GM19035 (cell line): ENCODE data around the gene DYDC2.
"Not testable (repeated sequence)": the region's sequence is repeated elsewhere in the genome, so short reads cannot be mapped to it uniquely, and the experiment has no call there.

ENCODE experiments used
- ATAC-seq: cut with Tn5 transposase; IDR thresholded peaks from one replicate; pipeline ENCODE4 v1.9.1; 2021; ENCODE audit not compliant: unreplicated experiment

The DYDC2 gene

GRCh38 chr10:80411681-80412220 lies 55.2 kb downstream of the DYDC2 start:
- no peak for ATAC-seq

- ATAC-seq: no peak
Measured at GRCh38 chr10:80412486-80412885, 55.9 kb downstream of the DYDC2 start.

DNA sequence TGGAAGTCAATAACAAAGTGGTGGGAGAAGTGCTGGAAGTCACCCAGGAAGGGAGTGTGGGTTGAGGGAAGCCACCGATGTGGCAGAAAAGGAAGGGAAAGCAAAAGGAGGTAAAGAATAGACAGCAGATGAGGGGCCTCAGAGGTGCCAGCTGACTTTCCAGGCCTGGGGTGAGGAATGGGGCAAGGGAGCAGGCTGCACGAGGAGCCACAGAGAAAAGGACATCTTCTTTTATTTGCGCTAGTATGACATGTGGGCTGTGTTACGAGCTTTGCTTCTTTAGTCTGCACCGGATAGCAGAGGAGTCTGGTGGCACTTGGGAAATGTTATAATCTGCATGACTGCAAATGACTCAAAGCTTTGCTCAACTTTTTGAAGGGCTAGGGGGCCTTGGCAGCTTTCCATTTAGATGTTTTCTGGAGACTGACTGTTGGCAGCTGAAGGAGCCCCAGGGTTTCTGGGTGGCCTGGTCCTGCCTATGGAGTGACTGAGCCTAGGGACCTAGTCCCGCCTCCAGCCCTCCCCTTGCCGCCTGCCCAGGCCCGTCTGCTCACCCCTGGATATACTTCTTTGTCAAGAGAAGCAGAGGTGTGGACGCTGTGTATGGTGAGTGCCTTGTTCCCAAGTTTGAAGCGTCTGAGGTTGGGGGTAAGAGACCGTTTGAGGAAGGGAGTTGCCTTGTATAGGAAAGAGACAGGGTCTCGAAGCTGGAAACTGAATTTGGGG lies 56.9 kb downstream of the DYDC2 start:
- no peak for ATAC-seq

DNA sequence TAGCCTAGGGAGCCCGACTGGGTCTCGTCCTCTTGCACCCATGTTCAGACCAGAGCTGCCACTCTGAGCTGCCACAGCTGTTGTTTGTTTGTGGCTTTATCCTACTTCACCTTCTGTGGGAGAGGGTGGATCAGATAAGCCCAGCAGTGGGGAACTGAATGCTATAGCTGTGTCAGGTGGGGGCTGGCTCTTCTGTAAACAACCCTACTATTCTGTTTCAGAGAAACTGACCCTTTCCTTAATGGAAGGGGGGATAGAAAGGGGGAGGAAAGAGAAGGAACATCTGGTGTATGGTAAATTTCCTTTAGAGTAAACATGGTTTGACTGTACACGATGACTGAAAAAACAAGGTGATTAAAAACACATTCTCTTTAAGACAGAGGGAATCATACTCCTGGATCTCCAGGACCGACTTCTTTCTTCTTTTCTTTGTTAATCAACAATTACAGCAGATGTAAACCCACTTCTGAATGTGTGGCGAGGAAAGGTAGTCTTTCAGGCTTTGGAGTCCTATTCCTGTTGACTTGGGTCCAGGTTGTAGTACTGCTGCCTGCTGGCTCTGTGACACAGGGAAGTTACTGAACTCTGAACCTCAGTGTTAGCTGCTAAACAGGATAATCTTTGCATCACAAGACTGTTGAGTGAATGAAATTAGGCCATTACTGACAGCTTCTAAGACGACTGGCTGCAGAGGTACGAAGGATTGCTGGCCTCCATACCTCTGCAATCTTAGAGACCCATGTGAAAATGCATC lies 57.7 kb downstream of the DYDC2 start:
- no peak for ATAC-seq

DNA sequence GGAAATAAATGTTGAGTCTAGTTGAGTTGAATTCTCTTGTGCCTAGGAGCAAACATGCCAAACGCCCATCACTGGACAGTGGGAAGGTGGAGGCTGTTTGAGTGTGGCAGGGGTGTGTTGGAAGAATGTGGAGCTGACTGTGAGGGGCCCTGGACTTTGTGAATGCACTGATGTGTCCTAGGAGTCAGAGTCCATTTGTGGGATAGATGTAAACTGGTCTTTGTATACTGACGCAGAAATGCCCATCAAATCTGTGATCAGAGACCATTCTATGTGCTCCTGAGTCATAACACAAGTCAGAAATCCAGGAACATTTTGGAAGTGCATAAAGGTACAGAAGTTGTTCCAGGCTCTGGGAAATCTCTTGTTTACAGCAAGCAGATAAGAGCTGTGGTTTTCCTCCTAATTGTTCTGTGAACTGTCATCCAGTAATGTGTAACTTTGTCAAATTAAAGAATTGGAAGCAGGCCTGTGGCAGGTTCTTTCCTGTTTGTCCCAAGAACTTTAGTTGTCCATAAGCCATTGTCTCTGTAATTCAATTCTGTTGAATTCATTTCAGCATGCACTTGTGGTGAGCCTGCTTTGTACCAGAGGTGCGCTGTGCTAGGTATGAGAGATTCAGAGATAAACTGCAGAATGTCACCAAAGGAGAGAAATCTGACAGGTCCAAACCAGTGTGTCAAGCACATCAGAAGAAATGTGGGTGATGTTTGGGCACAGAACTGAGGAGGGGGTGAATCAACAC lies 59.3 kb downstream of the DYDC2 start:
- ATAC-seq: no peak

DNA sequence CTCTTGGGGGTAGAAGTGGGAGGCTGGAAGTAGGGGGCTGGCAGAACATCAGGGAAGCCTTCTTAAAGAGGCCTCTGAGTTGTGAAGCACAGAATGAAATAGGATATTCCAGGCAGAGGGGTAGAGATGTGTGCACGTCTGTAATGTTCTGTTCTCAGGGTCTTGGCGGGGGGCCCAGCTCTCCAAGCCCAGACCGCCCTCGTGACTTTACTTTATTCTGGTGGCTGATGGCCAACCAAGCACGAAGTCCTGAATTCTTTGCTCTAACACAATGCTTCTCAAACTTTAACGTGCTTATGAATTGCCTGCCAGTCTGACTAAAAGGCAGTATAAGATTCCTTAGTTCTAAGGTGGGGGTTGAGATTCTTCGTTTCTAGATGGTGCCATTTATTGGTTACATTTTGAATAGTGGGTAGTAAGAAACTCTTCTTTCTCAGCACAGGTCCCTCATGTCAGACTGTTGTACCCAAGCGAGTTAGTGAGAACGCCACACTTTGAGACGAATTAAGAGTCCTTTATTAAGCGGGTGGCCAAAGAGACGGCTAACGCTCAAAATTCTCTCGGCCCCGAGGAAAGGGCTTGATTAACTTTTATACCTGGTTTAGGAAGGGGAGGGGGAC lies 60.0 kb downstream of the DYDC2 start:
- ATAC-seq: no peak

- not testable (repeated sequence) for ATAC-seq
Measured at GRCh38 chr10:80417256-80417655, 60.7 kb downstream of the DYDC2 start.
